Gastrocnemius medialis (tissue), 4 donors: ENCODE results near the gene CDPF1. TPM values are rescaled to one million over a fixed set of nuclear protein-coding genes. Genes with fewer than 3 reads are reported as not detected.

ENCODE experiments used
- ATAC-seq, 2 donors: fragments of 150-250 bp; one replicate each; pipeline ENCODE4 v1.9.1; 2016
- DNase-seq, 2 donors: peaks; one replicate each; pipeline ENCODE4 v3.0.0-alpha.2; 2019
- H3K27ac ChIP-seq, 4 donors: fragments of 200-600 bp; sonication (generic); 1 replicate in 1 of 4; 2 replicates in 3 of 4; pipeline ENCODE4 v1.5.1; 2016 to 2018; ENCODE audit warnings: mild to moderate bottlenecking in 2 of 4, moderate library complexity in 1 of 4
- H3K27me3 ChIP-seq, 3 donors: fragments of 200-600 bp; sonication (generic) in 2 of 3; 1 replicate in 1 of 3; 2 replicates in 2 of 3; pipeline versions ENCODE4 v1.5.1 to v1.6.0; 2016 to 2019; ENCODE audit warnings: mild to moderate bottlenecking in 1 of 3, moderate library complexity in 1 of 3
- H3K36me3 ChIP-seq, 2 donors: fragments of 200-600 bp; sonication (generic) in 1 of 2; one replicate each; pipeline ENCODE4 v1.5.1; 2017 to 2018
- H3K4me1 ChIP-seq, 2 donors: fragments of 200-600 bp; sonication (generic) in 1 of 2; one replicate each; pipeline ENCODE4 v1.5.1; 2016 to 2017; ENCODE audit warnings: mild to moderate bottlenecking in 2 of 2
- H3K4me3 ChIP-seq, 4 donors: fragments of 200-600 bp; sonication (generic) in 3 of 4; 1 replicate in 1 of 4; 2 replicates in 3 of 4; pipeline ENCODE4 v1.5.1; 2016 to 2019; ENCODE audit warnings: mild to moderate bottlenecking in 2 of 4
- H3K9me3 ChIP-seq, 3 donors: fragments of 200-600 bp; sonication (generic) in 2 of 3; 1 replicate in 1 of 3; 2 replicates in 2 of 3; pipeline ENCODE4 v1.5.1; 2016 to 2019
- CTCF ChIP-seq, 5 experiments: fragments of 450-650 bp in 3 of 5; fragments of 200-600 bp in 2 of 5; sonication (generic) in 2 of 5; IDR thresholded peaks in 4 of 5; conservative IDR thresholded peaks in 1 of 5; 1 replicate in 4 of 5; 2 replicates in 1 of 5; pipeline ENCODE4 v1.5.1; 2016 to 2019; ENCODE audit warnings: antibody characterized with exemption in 5 of 5, mild to moderate bottlenecking in 3 of 5, moderate library complexity in 3 of 5
- POLR2A ChIP-seq, 2 donors: fragments of 450-650 bp; IDR thresholded peaks; one replicate each; pipeline ENCODE4 v1.6.1; 2017; ENCODE audit warnings: antibody characterized with exemption in 2 of 2, mild to moderate bottlenecking in 2 of 2, moderate library complexity in 2 of 2
- in situ Hi-C, 4 donors: fragments of 200-750 bp; cut with MboI; loops; one replicate each; pipeline versions ENCODE4 v1.15.0 to v1.8.0; 2017; ENCODE audit warnings: low sequenced_read_pairs in 4 of 4
- intact Hi-C: fragments of 100-400 bp; cut with DNase I; formaldehyde crosslinking; loops from one replicate; pipeline ENCODE4 v1.15.1; 2023; ENCODE audit warnings: low total_unique reads
- total RNA-seq, 4 donors: library from RNA; depleted of rRNA; stranded (reverse); fragments of >200 nt; gene quantifications; one replicate each; pipeline versions ENCODE4 v1.1.0 to v1.2.3, GENCODE V29; 2016

Gene CDPF1
- total RNA-seq, 4 donors from 2014 or later = 6.3 to 18.8 (median 12.5) TPM

- Histone ChIP-seq H3K9me3 (no peaks in the 10 kb centered on the region), H3K4me1 (peaks cover 32 to 34% of the 10 kb centered on the region in 2 donors), H3K36me3 (peaks cover 0 to 17% of the 10 kb centered on the region in 2 donors), H3K27me3 (no peaks in the 10 kb centered on the region), H3K27ac (peak overlapping the region in 1 of 4 donors; percentile 44), H3K4me3 (no peak overlapping the region)
- ATAC-seq = peak in 1 of 2 donors; percentile 63
- in situ Hi-C loops (no loop called here), intact Hi-C loops (no loop called here)
- TF ChIP-seq CTCF (IDR thresholded peaks at IDR 0.05 in 4 of 5, conservative IDR thresholded peaks at IDR 0.05 in 1 of 5) (no peak), POLR2A (IDR thresholded peaks at IDR 0.05) (no peak)
- DNase-seq = peak in 1 of 2 donors; percentile 35
These were observed 10.6 kb downstream of the CDPF1 start for GRCh38 chr22:46239261-46240048.

GRCh38 chr22:46238541-46238940 is 11.6 kb downstream of the CDPF1 start:
- TF ChIP-seq CTCF (IDR thresholded peaks at IDR 0.05 in 4 of 5, conservative IDR thresholded peaks at IDR 0.05 in 1 of 5) = no peak
- TF ChIP-seq POLR2A (IDR thresholded peaks at IDR 0.05) = no peak
- Histone ChIP-seq H3K4me3 (no peak overlapping the region), H3K27ac (peak overlapping the region; percentile 1 to 54 (median 48)), H3K36me3 (peaks cover 0 to 11% of the 10 kb centered on the region in 2 donors), H3K9me3 (no peaks in the 10 kb centered on the region), H3K27me3 (no peaks in the 10 kb centered on the region), H3K4me1 (peaks cover 37 to 41% of the 10 kb centered on the region in 2 donors)
- peak in 1 of 2 donors; percentile 52 for ATAC-seq
- intact Hi-C loops (no loop called here), in situ Hi-C loops (no loop called here)
- peak in 1 of 2 donors; percentile 42 for DNase-seq

- intact Hi-C loops (no loop called here), in situ Hi-C loops (no loop called here)
- no peak for DNase-seq
- peaks cover 0 to 11% of the 10 kb centered on the region in 2 donors for H3K36me3 ChIP-seq
- H3K27ac ChIP-seq = peak overlapping the region; percentile 1 to 54 (median 48)
- H3K27me3 ChIP-seq = no peaks in the 10 kb centered on the region
- H3K4me1 ChIP-seq = peaks cover 42 to 46% of the 10 kb centered on the region in 2 donors
- no peaks in the 10 kb centered on the region for H3K9me3 ChIP-seq
- H3K4me3 ChIP-seq = no peak overlapping the region
- no peak for ATAC-seq
- TF ChIP-seq CTCF (IDR thresholded peaks at IDR 0.05 in 4 of 5, conservative IDR thresholded peaks at IDR 0.05 in 1 of 5) = no peak
- no peak for TF ChIP-seq POLR2A (IDR thresholded peaks at IDR 0.05)
These were observed 12.5 kb downstream of the CDPF1 start for GRCh38 chr22:46237453-46238124.

- TF ChIP-seq CTCF (IDR thresholded peaks at IDR 0.05 in 4 of 5, conservative IDR thresholded peaks at IDR 0.05 in 1 of 5) = no peak
- TF ChIP-seq POLR2A (IDR thresholded peaks at IDR 0.05) = no peak
- in situ Hi-C loops = no loop called here
These were observed 15.1 kb downstream of the CDPF1 start for GRCh38 chr22:46234969-46235368.

More at GRCh38 chr22:46234969-46235368, 15.1 kb downstream of the CDPF1 start:
- H3K27ac ChIP-seq = no peak overlapping the region
- DNase-seq (no peak), ATAC-seq (no peak)
- no peaks in the 10 kb centered on the region for H3K9me3 ChIP-seq
- intact Hi-C loops = no loop called here
- H3K4me1 ChIP-seq = peaks cover 24 to 26% of the 10 kb centered on the region in 2 donors
- H3K36me3 ChIP-seq = peaks cover 0 to 11% of the 10 kb centered on the region in 2 donors
- no peaks in the 10 kb centered on the region for H3K27me3 ChIP-seq
- no peak overlapping the region for H3K4me3 ChIP-seq
